Measurements from ENCODE around the gene GLCCI1. TPM values are rescaled to one million over a fixed set of nuclear protein-coding genes. Genes with fewer than 3 reads are reported as not detected.

Gene GLCCI1
- total RNA-seq, 2 donors from 2014 or later = 44.3 to 55.8 TPM

DNA sequence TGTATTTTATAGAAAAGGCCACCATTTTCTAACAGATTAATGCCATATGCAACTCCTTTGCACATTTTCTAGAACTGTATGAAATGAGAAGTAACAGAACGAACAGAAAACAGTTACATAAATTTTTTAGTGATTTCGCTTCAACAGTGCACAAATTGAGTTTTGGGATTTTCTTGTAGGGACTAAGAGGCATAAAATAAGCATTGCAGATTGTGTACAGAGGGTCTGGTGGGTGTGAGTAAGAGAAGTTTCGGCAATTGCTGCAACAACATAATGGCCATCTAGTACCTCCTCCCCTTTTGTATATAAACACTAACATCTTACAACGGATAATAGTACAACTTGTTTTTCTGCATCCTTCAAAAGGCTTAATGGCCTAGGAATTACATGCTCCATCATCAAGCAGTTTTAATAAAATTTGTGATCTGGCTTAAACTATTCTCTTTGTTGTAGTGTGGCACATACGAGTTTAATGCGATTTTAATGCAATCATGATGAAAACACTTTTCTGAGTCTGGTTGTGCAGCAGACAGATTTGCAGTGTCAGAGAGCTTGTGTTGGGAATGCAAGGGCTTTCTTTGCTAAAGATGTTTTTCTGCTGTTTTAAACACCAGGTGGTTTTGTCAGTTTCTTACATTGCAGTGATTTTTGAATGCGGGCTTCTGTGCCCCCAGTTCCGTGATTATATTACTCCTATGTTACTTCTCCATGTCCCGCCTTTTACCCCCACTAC is 2.9 kb downstream of the GLCCI1 start:
- Histone ChIP-seq H3K9ac (ENCODE audit: extremely low read depth, low read length, poor library complexity, severe bottlenecking) (no peak overlapping the region), H3K27ac (ENCODE audit: low read depth, low read length) (no peak overlapping the region), H3K36me3 (ENCODE audit: control insufficient read depth, insufficient read depth, low read length) (no peaks in the 10 kb centered on the region), H3K4me3 (ENCODE audit: low read length) (peak overlapping the region; percentile 89), H3K4me1 (ENCODE audit: control insufficient read depth, insufficient read depth, low read length) (no peaks in the 10 kb centered on the region), H3K27me3 (ENCODE audit: control insufficient read depth, insufficient read depth, low read length, poor library complexity, severe bottlenecking) (no peaks in the 10 kb centered on the region), H3K9me3 (ENCODE audit: control insufficient read depth, low read length) (no peaks in the 10 kb centered on the region)
- Mint-ChIP-seq H3K27ac (no peak overlapping the region), H3K4me3 (no peak overlapping the region), H3K27me3 (ENCODE audit: insufficient read depth) (no peaks in the 10 kb centered on the region), H3K9me3 (no peaks in the 10 kb centered on the region), H3K36me3 (ENCODE audit: low read depth) (no peaks in the 10 kb centered on the region), H3K4me1 (peaks cover 14% of the 10 kb centered on the region)
- WGBS, 2 experiments (ENCODE audit: insufficient coverage in 1 of 2, insufficient read length in 1 of 2) = 82 to 84% methylated on average over 6 to 9 of the region's 9 CpGs
- TF ChIP-seq, protein P1, sequence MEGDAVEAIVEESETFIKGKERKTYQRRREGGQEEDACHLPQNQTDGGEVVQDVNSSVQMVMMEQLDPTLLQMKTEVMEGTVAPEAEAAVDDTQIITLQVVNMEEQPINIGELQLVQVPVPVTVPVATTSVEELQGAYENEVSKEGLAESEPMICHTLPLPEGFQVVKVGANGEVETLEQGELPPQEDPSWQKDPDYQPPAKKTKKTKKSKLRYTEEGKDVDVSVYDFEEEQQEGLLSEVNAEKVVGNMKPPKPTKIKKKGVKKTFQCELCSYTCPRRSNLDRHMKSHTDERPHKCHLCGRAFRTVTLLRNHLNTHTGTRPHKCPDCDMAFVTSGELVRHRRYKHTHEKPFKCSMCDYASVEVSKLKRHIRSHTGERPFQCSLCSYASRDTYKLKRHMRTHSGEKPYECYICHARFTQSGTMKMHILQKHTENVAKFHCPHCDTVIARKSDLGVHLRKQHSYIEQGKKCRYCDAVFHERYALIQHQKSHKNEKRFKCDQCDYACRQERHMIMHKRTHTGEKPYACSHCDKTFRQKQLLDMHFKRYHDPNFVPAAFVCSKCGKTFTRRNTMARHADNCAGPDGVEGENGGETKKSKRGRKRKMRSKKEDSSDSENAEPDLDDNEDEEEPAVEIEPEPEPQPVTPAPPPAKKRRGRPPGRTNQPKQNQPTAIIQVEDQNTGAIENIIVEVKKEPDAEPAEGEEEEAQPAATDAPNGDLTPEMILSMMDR (conservative IDR thresholded peaks at IDR 0.05) = no peak
- no peak for DNase-seq

DNA sequence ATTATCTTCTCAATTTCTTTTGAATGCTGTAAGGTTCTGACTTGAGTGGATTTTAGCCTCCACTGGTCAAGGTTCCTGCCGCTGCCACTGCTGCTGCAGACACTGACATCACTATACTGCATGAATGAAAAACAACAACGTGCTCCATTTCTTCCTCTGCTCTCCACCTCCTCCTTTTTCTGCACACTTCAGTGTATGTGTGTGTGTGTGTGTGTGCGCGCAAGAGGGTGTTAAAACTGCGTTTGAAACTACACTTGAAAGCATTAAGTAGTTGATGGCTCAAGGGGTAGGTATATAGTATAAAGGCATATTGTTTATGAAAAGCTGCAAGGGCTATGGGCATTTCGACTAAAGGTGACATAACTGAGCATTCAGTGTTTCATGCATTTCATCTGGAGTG is 3.5 kb downstream of the GLCCI1 start:
- H3K27ac Mint-ChIP-seq = no peak overlapping the region
- H3K36me3 Mint-ChIP-seq (ENCODE audit: low read depth) = no peaks in the 10 kb centered on the region
- no peak overlapping the region for H3K4me3 Mint-ChIP-seq
- H3K4me1 ChIP-seq (ENCODE audit: control insufficient read depth, insufficient read depth, low read length) = no peaks in the 10 kb centered on the region
- 71 to 78% methylated on average over 3 to 5 of the region's 6 CpGs for WGBS, 2 experiments (ENCODE audit: insufficient coverage in 1 of 2, insufficient read length in 1 of 2)
- no peak overlapping the region for H3K9ac ChIP-seq (ENCODE audit: extremely low read depth, low read length, poor library complexity, severe bottlenecking)
- H3K9me3 ChIP-seq (ENCODE audit: control insufficient read depth, low read length) = no peaks in the 10 kb centered on the region
- TF ChIP-seq, protein P1 (conservative IDR thresholded peaks at IDR 0.05) = no peak
- H3K9me3 Mint-ChIP-seq = no peaks in the 10 kb centered on the region
- H3K36me3 ChIP-seq (ENCODE audit: control insufficient read depth, insufficient read depth, low read length) = no peaks in the 10 kb centered on the region
- no peak for DNase-seq
- H3K4me1 Mint-ChIP-seq = peaks cover 14% of the 10 kb centered on the region
- H3K27ac ChIP-seq (ENCODE audit: low read depth, low read length) = no peak overlapping the region
- H3K4me3 ChIP-seq (ENCODE audit: low read length) = peak overlapping the region; percentile 89
- no peaks in the 10 kb centered on the region for H3K27me3 Mint-ChIP-seq (ENCODE audit: insufficient read depth)
- H3K27me3 ChIP-seq (ENCODE audit: control insufficient read depth, insufficient read depth, low read length, poor library complexity, severe bottlenecking) = no peaks in the 10 kb centered on the region

- Mint-ChIP-seq H3K36me3 (ENCODE audit: low read depth) (no peaks in the 10 kb centered on the region), H3K4me3 (no peak overlapping the region), H3K4me1 (peaks cover 16% of the 10 kb centered on the region), H3K27ac (no peak overlapping the region), H3K27me3 (ENCODE audit: insufficient read depth) (no peaks in the 10 kb centered on the region), H3K9me3 (no peaks in the 10 kb centered on the region)
- Histone ChIP-seq H3K9me3 (ENCODE audit: control insufficient read depth, low read length) (no peaks in the 10 kb centered on the region), H3K36me3 (ENCODE audit: control insufficient read depth, insufficient read depth, low read length) (no peaks in the 10 kb centered on the region), H3K9ac (ENCODE audit: extremely low read depth, low read length, poor library complexity, severe bottlenecking) (no peak overlapping the region), H3K4me1 (ENCODE audit: control insufficient read depth, insufficient read depth, low read length) (no peaks in the 10 kb centered on the region), H3K27ac (ENCODE audit: low read depth, low read length) (no peak overlapping the region), H3K4me3 (ENCODE audit: low read length) (no peak overlapping the region), H3K27me3 (ENCODE audit: control insufficient read depth, insufficient read depth, low read length, poor library complexity, severe bottlenecking) (no peaks in the 10 kb centered on the region)
- DNase-seq = no peak
- WGBS, 2 experiments (ENCODE audit: insufficient coverage in 1 of 2, insufficient read length in 1 of 2) = 54% methylated on average over 2 of the region's 2 CpGs; no CpG with 5 or more reads in 1 of the 2 experiments
- TF ChIP-seq, protein P1 (conservative IDR thresholded peaks at IDR 0.05) = no peak
Observed at GRCh38 chr7:7972922-7973594, 4.5 kb downstream of the GLCCI1 start.

All from endodermal cell (in vitro differentiated cells).